Liver (tissue), 9 donors: ENCODE data around the gene DCX. TPM values are rescaled to one million over a fixed set of nuclear protein-coding genes. Genes with fewer than 3 reads are reported as not detected.
A peak's percentile ranks its signal among the peaks of the same experiment; 100 is the strongest.

ENCODE experiments used
- DNase-seq: peaks from one replicate; pipeline ENCODE4 v3.0.0-alpha.2; 2017; ENCODE audit warnings: low spot score
- H3K27ac ChIP-seq, 2 donors: one replicate each; pipeline ENCODE4 v1.7.0; 2013; ENCODE audit warnings: inconsistent platforms in 2 of 2, low read length in 2 of 2, control low read depth in 1 of 2, low read depth in 1 of 2, mild to moderate bottlenecking in 1 of 2
- H3K27me3 ChIP-seq, 4 donors: one replicate each; pipeline versions ENCODE4 v1.6.1 to v1.7.0; 2013; ENCODE audit warnings: low read length in 3 of 4, inconsistent platforms in 1 of 4, mild to moderate bottlenecking in 1 of 4, moderate library complexity in 1 of 4; ENCODE audit not compliant: control insufficient read depth in 4 of 4, insufficient read depth in 4 of 4
- H3K36me3 ChIP-seq, 4 donors: one replicate each; pipeline versions ENCODE4 v1.6.1 to v1.7.0; 2013; ENCODE audit warnings: low read length in 3 of 4, mild to moderate bottlenecking in 3 of 4, low read depth in 1 of 4, moderate library complexity in 1 of 4; ENCODE audit not compliant: control insufficient read depth in 4 of 4, insufficient read depth in 3 of 4
- H3K4me1 ChIP-seq, 4 donors: one replicate each; pipeline versions ENCODE4 v1.6.1 to v1.7.0; 2013; ENCODE audit warnings: low read length in 3 of 4, mild to moderate bottlenecking in 3 of 4, moderate library complexity in 1 of 4; ENCODE audit not compliant: control insufficient read depth in 4 of 4, insufficient read depth in 4 of 4
- H3K4me3 ChIP-seq, 3 donors: one replicate each; pipeline versions ENCODE4 v1.6.1 to v1.7.0; 2013; ENCODE audit warnings: low read length in 3 of 3, control low read depth in 1 of 3, low read depth in 1 of 3, mild to moderate bottlenecking in 1 of 3
- H3K9ac ChIP-seq, 2 donors: one replicate each; pipeline ENCODE4 v1.7.0; 2013; ENCODE audit warnings: low read length in 2 of 2, mild to moderate bottlenecking in 2 of 2, moderate library complexity in 2 of 2, control low read depth in 1 of 2, low read depth in 1 of 2
- H3K9me3 ChIP-seq, 4 donors: one replicate each; pipeline versions ENCODE4 v1.6.1 to v1.7.0; 2013; ENCODE audit warnings: low read length in 3 of 4; ENCODE audit not compliant: control insufficient read depth in 4 of 4
- ATF3 ChIP-seq: IDR thresholded peaks from 2 replicates; pipeline ENCODE4 v1.6.1; 2016; ENCODE audit warnings: antibody characterized with exemption
- CTCF ChIP-seq: fragments of 150-350 bp; IDR thresholded peaks from 2 replicates; pipeline ENCODE4 v1.5.1; 2017; ENCODE audit warnings: improper control_type of control experiment, low read depth, low read length; ENCODE audit not compliant: missing input control
- EGR1 ChIP-seq, 2 donors: IDR thresholded peaks; 2 replicates each; pipeline ENCODE4 v1.6.1; 2016 to 2018; ENCODE audit warnings: antibody characterized with exemption in 2 of 2, low read depth in 2 of 2
- FOXA1 ChIP-seq: IDR thresholded peaks from 2 replicates; pipeline ENCODE4 v1.6.1; 2016; ENCODE audit warnings: antibody characterized with exemption
- FOXA2 ChIP-seq: IDR thresholded peaks from 2 replicates; pipeline ENCODE4 v1.6.1; 2016; ENCODE audit warnings: antibody characterized with exemption
- GABPA ChIP-seq, 2 donors: IDR thresholded peaks in 1 of 2; conservative IDR thresholded peaks in 1 of 2; 2 replicates each; pipeline ENCODE4 v1.6.1; 2016; ENCODE audit warnings: antibody characterized with exemption in 2 of 2, mild to moderate bottlenecking in 1 of 2, moderate library complexity in 1 of 2
- HNF4A ChIP-seq, 2 donors: conservative IDR thresholded peaks; 2 replicates each; pipeline ENCODE4 v1.6.1; 2016; ENCODE audit warnings: antibody characterized with exemption in 2 of 2, mild to moderate bottlenecking in 2 of 2
- JUND ChIP-seq, 2 donors: IDR thresholded peaks; 2 replicates each; pipeline ENCODE4 v1.6.1; 2016; ENCODE audit warnings: antibody characterized with exemption in 2 of 2
- MAX ChIP-seq: IDR thresholded peaks from 2 replicates; pipeline ENCODE4 v1.6.1; 2016; ENCODE audit warnings: antibody characterized with exemption
- NR2F2 ChIP-seq: IDR thresholded peaks from 2 replicates; pipeline ENCODE4 v1.6.1; 2016; ENCODE audit warnings: antibody characterized with exemption
- RAD21 ChIP-seq, 2 donors: IDR thresholded peaks; 2 replicates each; pipeline ENCODE4 v1.6.1; 2016; ENCODE audit warnings: antibody characterized with exemption in 2 of 2, mild to moderate bottlenecking in 2 of 2
- SP1 ChIP-seq: IDR thresholded peaks from 2 replicates; pipeline ENCODE4 v1.6.1; 2018; ENCODE audit warnings: antibody characterized with exemption, mild to moderate bottlenecking
- YY1 ChIP-seq: IDR thresholded peaks from 2 replicates; pipeline ENCODE4 v1.6.1; 2016; ENCODE audit warnings: antibody characterized with exemption, mild to moderate bottlenecking
- WGBS: extraction: QIAGEN DNeasy Blood & Tissue Kit; methylation state at CpG from one replicate; pipeline ENCODE4 v1.1.7; 2013; 5-methylcytosine and 5-hydroxymethylcytosine counted together
- polyA plus RNA-seq, 2 donors: library from polyadenylated mRNA; stranded (reverse) in 1 of 2; unstranded in 1 of 2; fragments of 200-250 nt in 1 of 2; fragments of >200 nt in 1 of 2; fragmentation: Nextera tagmentation in 1 of 2; extraction: Ambion mirVana in 1 of 2; gene quantifications; one replicate each; pipeline versions ENCODE4 v1.2.1 to v1.2.3, GENCODE V29; 2013 to 2015
- total RNA-seq, 2 donors: library from RNA; depleted of rRNA; stranded (reverse); fragments of >200 nt; gene quantifications; one replicate each; pipeline ENCODE4 v1.2.3, GENCODE V29; 2014
- donor health status: healthy.
- donor health status: healthy.
- donor health status: healthy.
- donor health status: healthy.
- donor health status: healthy.

DCX gene
- total and polyA plus RNA-seq, 4 donors, result 0.01 TPM; not detected in 3

DNA sequence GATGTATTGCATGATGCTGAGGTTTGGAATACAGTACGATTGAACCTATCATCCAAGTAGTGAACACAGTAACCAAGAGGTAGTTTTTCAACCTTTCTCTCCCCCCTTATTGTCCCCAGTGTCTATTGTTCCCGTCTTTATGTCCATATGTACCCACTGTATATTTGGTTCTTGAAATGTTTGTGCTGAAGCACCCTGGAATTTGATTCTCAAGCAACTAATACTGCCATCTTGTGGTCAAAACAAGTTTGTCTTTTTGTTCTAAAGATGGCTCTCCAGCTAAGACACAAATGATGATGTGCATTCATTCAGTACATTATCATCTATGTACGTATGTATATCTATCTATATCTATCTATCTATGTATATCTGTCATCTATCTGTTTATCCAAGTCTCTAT lies 33.5 kb upstream of the DCX start:
- Histone ChIP-seq H3K4me3 (no peak overlapping the region), H3K27me3 (no peaks in the 10 kb centered on the region), H3K4me1 (no peaks in the 10 kb centered on the region), H3K36me3 (no peaks in the 10 kb centered on the region), H3K27ac (no peak overlapping the region), H3K9me3 (no peaks in the 10 kb centered on the region), H3K9ac (no peak overlapping the region)
- DNase-seq, result no peak
- TF ChIP-seq EGR1 (IDR thresholded peaks at IDR 0.05; ENCODE audit: low read depth in 2 of 2), result no peak
- no peak for TF ChIP-seq HNF4A (conservative IDR thresholded peaks at IDR 0.05)
- no peak for TF ChIP-seq JUND (IDR thresholded peaks at IDR 0.05)
- no peak for TF ChIP-seq SP1
- peak; percentile 72 to 81 for TF ChIP-seq RAD21 (IDR thresholded peaks at IDR 0.05)
- no peak for TF ChIP-seq NR2F2
- TF ChIP-seq YY1, result no peak
- TF ChIP-seq CTCF, result peak; percentile 45
- no peak for TF ChIP-seq FOXA1
- WGBS, result 26% methylated on average over 3 of the region's 3 CpGs

DNA sequence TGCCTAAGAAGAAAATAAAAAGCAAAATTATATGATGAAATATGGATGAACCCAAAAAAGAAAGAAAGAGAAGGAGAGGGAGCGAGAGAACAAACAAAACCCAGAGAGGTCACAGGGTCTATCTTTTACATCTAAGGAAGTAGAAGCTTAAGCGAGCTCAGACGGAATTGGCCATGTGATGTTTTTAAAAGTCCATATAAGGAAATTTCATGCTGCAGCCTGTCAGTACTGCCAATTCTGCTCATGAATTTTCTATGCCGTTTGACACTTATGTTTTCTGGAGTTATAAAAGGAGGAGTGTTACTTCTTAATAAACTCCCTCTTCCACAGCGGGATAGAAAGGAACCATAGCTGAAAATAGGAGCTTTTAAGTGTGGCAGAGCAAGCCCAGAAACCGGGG lies 32.9 kb upstream of the DCX start:
- H3K9me3 ChIP-seq, result no peaks in the 10 kb centered on the region
- no peak for TF ChIP-seq MAX
- no peaks in the 10 kb centered on the region for H3K4me1 ChIP-seq
- WGBS, result 38% methylated on average over 6 of the region's 6 CpGs
- H3K4me3 ChIP-seq, result no peak overlapping the region
- H3K27me3 ChIP-seq, result no peaks in the 10 kb centered on the region
- H3K27ac ChIP-seq, result no peak overlapping the region
- H3K9ac ChIP-seq, result no peak overlapping the region
- no peak for DNase-seq
- no peaks in the 10 kb centered on the region for H3K36me3 ChIP-seq

- Histone ChIP-seq H3K9me3 (no peaks in the 10 kb centered on the region), H3K27me3 (no peaks in the 10 kb centered on the region), H3K27ac (no peak overlapping the region), H3K4me1 (no peaks in the 10 kb centered on the region), H3K4me3 (no peak overlapping the region), H3K9ac (no peak overlapping the region), H3K36me3 (no peaks in the 10 kb centered on the region)
- no peak for DNase-seq
- TF ChIP-seq FOXA2 (no peak), NR2F2 (no peak), FOXA1 (no peak), EGR1 (IDR thresholded peaks at IDR 0.05; ENCODE audit: low read depth in 2 of 2) (no peak), YY1 (no peak), HNF4A (conservative IDR thresholded peaks at IDR 0.05) (no peak), GABPA (IDR thresholded peaks at IDR 0.05 in 1 of 2, conservative IDR thresholded peaks at IDR 0.05 in 1 of 2) (no peak)
- 93% methylated on average over 1 of the region's 1 CpG for WGBS
These were observed 32.0 kb upstream of the DCX start for GRCh38 chrX:111443946-111444345.

DNA sequence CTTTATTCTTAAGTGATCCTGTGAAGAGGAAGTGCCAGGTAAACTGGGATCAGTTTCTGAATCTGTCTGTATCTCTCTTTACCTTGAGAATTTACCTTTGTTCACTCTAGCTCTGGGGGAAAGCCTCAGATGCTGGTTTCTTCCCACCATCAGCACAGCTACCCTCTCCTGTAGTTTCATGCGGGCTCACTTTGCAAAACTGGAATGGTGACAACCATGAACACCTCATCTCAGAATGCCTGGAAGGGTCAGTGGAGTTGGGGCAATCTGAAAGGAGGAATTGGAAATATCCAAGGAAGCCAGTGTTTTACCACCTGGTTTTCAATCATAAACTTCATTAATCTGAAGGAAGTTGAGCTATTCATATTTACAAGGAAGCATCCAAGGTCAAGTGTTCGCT lies 30.8 kb upstream of the DCX start:
- TF ChIP-seq GABPA (IDR thresholded peaks at IDR 0.05 in 1 of 2, conservative IDR thresholded peaks at IDR 0.05 in 1 of 2), result no peak
- no peak for TF ChIP-seq JUND (IDR thresholded peaks at IDR 0.05)
- TF ChIP-seq ATF3, result no peak
- no peak for DNase-seq
- no peak overlapping the region for H3K9ac ChIP-seq
- no peaks in the 10 kb centered on the region for H3K9me3 ChIP-seq
- H3K36me3 ChIP-seq, result no peaks in the 10 kb centered on the region
- 83% methylated on average over 2 of the region's 2 CpGs for WGBS
- no peak overlapping the region for H3K27ac ChIP-seq
- H3K4me1 ChIP-seq, result no peaks in the 10 kb centered on the region
- no peaks in the 10 kb centered on the region for H3K27me3 ChIP-seq
- no peak overlapping the region for H3K4me3 ChIP-seq
